ENCODE results near the gene PROCR. TPM values are rescaled to one million over a fixed set of nuclear protein-coding genes. Genes with fewer than 3 reads are reported as not detected.

PROCR gene
- total RNA-seq, 6 experiments from 2014 or later, result 1.4 to 11.0 (median 2.6) TPM

DNA sequence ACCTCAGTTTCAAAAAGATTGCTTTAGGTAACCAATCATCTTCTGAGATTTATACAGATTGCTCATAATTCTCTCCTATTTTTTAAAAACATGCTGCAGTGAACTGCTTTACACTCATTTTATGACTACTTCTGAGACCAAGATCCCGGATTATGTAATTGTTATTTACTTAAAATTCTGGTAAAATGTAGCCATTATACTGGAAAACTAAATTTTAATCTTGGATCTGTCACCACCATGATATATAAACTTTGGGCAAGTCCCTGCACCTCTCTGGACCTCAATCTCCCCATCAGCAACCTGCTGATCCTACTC lies 477 bp upstream of the PROCR start:
- no peaks in the 10 kb centered on the region for H3K27me3 ChIP-seq
- peaks cover 0 to 18% (median 8%) of the 10 kb centered on the region in 4 donors for H3K4me1 ChIP-seq
- ATAC-seq (no peak), DNase-seq (no peak)
- H3K36me3 ChIP-seq, result no peaks in the 10 kb centered on the region
- no peaks in the 10 kb centered on the region for H3K9me3 ChIP-seq
- H3K27ac ChIP-seq, result no peak overlapping the region
- H3K4me3 ChIP-seq, result no peak overlapping the region
- TF ChIP-seq, protein P1, sequence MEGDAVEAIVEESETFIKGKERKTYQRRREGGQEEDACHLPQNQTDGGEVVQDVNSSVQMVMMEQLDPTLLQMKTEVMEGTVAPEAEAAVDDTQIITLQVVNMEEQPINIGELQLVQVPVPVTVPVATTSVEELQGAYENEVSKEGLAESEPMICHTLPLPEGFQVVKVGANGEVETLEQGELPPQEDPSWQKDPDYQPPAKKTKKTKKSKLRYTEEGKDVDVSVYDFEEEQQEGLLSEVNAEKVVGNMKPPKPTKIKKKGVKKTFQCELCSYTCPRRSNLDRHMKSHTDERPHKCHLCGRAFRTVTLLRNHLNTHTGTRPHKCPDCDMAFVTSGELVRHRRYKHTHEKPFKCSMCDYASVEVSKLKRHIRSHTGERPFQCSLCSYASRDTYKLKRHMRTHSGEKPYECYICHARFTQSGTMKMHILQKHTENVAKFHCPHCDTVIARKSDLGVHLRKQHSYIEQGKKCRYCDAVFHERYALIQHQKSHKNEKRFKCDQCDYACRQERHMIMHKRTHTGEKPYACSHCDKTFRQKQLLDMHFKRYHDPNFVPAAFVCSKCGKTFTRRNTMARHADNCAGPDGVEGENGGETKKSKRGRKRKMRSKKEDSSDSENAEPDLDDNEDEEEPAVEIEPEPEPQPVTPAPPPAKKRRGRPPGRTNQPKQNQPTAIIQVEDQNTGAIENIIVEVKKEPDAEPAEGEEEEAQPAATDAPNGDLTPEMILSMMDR (IDR thresholded peaks at IDR 0.05), result no peak
- no peak for TF ChIP-seq POLR2A (IDR thresholded peaks at IDR 0.05)
- WGBS (ENCODE audit: insufficient coverage, low coverage, low lambda C conversion rate, missing lambda C conversion rate), result 81% methylated on average over 1 of the region's 1 CpG
- intact Hi-C loops (cut with DNase I), result no loop called here

DNA sequence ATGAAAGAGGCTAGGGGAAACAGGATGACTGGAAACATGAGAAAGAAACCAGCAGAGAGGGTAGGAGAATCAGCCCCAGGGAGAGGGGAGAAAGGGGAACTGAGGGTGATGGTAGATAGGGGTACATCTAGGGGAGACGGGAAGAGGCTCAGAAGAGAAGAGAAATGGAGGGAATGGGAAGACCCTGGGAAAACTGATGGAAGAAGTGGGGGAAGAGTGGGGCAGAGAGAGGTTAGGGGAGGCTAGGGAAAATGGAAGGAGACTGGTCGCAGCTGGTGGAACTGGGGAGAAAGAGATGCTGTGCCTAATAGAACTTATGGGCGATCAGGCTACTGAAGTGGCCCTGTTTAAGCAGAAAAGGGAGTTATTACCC lies 548 bp downstream of the PROCR start:
- no peak for DNase-seq
- 78% methylated on average over 3 of the region's 3 CpGs for WGBS (ENCODE audit: insufficient coverage, low coverage, low lambda C conversion rate, missing lambda C conversion rate)
- peak overlapping the region in 2 of 3 donors; percentile 5 to 62 for H3K27ac ChIP-seq
- H3K4me3 ChIP-seq, result peak overlapping the region in 2 of 3 donors; percentile 16 to 25
- TF ChIP-seq, protein P1 (IDR thresholded peaks at IDR 0.05), result no peak
- no peak for TF ChIP-seq POLR2A (IDR thresholded peaks at IDR 0.05)
- peaks cover 0 to 10% (median 2%) of the 10 kb centered on the region in 4 donors for H3K4me1 ChIP-seq
- no peaks in the 10 kb centered on the region for H3K27me3 ChIP-seq
- intact Hi-C loops (cut with DNase I), result no loop called here
- ATAC-seq, result no peak
- H3K9me3 ChIP-seq, result no peaks in the 10 kb centered on the region
- no peaks in the 10 kb centered on the region for H3K36me3 ChIP-seq

DNA sequence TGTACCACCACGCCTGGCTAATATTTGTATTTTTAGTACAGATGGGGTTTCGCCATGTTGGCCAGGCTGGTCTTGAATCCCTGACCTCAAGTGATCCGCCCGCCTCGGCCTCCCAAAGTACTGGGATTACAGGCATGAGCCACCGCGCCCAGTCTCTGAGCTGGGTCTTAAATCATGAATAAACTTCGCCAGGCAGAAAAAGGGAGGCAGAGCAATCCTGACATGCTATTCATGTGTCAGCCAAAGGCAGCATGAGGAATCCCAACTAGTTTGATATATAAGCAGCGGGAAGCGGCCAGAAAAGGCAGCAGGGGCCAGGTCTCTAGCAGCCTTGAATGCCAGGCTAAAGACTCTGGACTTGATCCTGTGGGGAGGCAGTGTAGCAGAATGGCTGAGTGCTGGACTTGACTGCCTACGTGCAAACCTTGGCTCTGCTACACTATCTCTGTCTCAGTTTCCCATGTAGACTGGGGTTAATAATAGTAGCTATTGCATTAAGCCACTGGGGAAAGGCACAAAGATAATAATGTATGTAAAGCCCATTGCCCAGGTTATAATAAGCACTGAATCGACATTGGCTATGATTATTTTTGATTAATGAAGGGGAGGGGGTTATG lies 1.8 kb downstream of the PROCR start:
- H3K36me3 ChIP-seq, result no peaks in the 10 kb centered on the region
- H3K9me3 ChIP-seq, result no peaks in the 10 kb centered on the region
- peak overlapping the region in 2 of 3 donors; percentile 18 to 95 for H3K27ac ChIP-seq
- TF ChIP-seq, protein P1 (IDR thresholded peaks at IDR 0.05), result no peak
- TF ChIP-seq POLR2A (IDR thresholded peaks at IDR 0.05), result no peak
- peak overlapping the region; percentile 37 to 71 (median 62) for H3K4me3 ChIP-seq
- 82% methylated on average over 10 of the region's 12 CpGs for WGBS (ENCODE audit: insufficient coverage, low coverage, low lambda C conversion rate, missing lambda C conversion rate)
- peak in 2 of 4 donors; percentile 9 to 17 for ATAC-seq
- intact Hi-C loops (cut with DNase I), result no loop called here
- H3K4me1 ChIP-seq, result peaks cover 0 to 9% (median 2%) of the 10 kb centered on the region in 4 donors
- no peaks in the 10 kb centered on the region for H3K27me3 ChIP-seq
- DNase-seq, result no peak

DNA sequence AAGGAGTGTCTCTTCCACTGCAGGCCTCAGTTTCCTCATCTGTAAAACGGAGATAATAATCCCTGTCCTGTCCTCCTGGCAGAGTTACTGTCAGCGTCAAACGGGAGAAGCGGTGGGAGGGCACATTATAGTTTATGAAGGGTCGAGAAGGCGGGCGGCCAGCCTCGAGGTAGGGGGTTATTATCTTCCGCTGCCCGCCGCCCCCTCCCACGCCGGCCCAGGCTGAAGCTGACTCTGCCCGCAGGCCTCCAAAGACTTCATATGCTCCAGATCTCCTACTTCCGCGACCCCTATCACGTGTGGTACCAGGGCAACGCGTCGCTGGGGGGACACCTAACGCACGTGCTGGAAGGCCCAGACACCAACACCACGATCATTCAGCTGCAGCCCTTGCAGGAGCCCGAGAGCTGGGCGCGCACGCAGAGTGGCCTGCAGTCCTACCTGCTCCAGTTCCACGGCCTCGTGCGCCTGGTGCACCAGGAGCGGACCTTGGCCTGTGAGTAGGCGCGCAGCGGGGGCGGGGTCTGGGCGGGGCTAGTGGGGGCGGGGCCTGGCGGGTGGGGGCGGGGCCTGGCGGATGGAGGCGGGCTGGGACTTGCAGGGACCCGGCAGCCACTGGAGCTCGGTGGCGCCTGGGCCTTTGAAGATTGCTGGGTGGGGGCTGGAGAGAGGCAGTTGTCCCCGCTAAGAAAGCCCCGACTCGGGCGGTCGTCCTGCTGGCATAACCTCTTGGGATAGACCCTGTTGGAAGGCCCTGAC lies 2.8 kb downstream of the PROCR start:
- Histone ChIP-seq H3K36me3 (no peaks in the 10 kb centered on the region), H3K27me3 (no peaks in the 10 kb centered on the region), H3K4me1 (peaks cover 0 to 18% (median 6%) of the 10 kb centered on the region in 4 donors), H3K9me3 (no peaks in the 10 kb centered on the region), H3K27ac (peak overlapping the region; percentile 74 to 95 (median 77)), H3K4me3 (peak overlapping the region; percentile 37 to 71 (median 62))
- peak; percentile 86 to 92 (median 91) for ATAC-seq
- WGBS (ENCODE audit: insufficient coverage, low coverage, low lambda C conversion rate, missing lambda C conversion rate), result 31% methylated on average over 2 of the region's 49 CpGs
- TF ChIP-seq, protein P1 (IDR thresholded peaks at IDR 0.05), result no peak
- peak; percentile 89 for TF ChIP-seq POLR2A (IDR thresholded peaks at IDR 0.05)
- intact Hi-C loops (cut with DNase I), result no loop called here
- DNase-seq, result peak; percentile 85 to 91 (median 87)

All from right lobe of liver (tissue), 6 donors.